Measurements from ENCODE around the gene RAP1GAP2. TPM values are rescaled to one million over a fixed set of nuclear protein-coding genes. Genes with fewer than 3 reads are reported as not detected.
"Not testable (repeated sequence)": the region's sequence is repeated elsewhere in the genome, so short reads cannot be mapped to it uniquely, and the experiment has no call there.

Gene RAP1GAP2
- total RNA-seq, 1 experiment from 2014 or later, result 72.8 TPM

DNA sequence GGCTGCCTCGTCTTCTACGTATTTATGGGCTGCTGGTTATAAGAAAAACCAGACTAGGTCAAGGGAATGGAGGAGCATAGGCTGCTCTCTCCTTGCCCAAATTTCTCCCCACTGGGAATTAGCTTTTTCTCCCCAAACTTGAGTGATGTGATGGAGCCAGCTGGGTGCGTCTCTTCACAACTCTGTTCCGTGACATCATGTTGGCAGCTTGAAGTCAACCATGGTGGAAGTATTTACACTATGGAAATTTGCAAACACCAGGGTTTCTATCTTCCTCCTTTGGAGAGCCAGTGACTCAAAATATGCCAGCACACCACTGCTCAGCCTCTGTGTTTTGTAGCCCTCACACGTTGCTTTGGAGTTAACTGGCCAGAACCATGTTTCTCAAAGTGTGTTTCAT lies 189.1 kb downstream of the RAP1GAP2 start (continued):
- TF ChIP-seq, protein P1, sequence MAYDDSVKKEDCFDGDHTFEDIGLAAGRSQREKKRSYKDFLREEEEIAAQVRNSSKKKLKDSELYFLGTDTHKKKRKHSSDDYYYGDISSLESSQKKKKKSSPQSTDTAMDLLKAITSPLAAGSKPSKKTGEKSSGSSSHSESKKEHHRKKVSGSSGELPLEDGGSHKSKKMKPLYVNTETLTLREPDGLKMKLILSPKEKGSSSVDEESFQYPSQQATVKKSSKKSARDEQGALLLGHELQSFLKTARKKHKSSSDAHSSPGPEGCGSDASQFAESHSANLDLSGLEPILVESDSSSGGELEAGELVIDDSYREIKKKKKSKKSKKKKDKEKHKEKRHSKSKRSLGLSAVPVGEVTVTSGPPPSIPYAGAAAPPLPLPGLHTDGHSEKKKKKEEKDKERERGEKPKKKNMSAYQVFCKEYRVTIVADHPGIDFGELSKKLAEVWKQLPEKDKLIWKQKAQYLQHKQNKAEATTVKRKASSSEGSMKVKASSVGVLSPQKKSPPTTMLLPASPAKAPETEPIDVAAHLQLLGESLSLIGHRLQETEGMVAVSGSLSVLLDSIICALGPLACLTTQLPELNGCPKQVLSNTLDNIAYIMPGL (CRISPR knock-in tag; IDR thresholded peaks at IDR 0.05), result no peak
- TF ChIP-seq ZNF416 (CRISPR knock-in tag; IDR thresholded peaks at IDR 0.05) (no peak), ZBTB21 (CRISPR knock-in tag; IDR thresholded peaks at IDR 0.05; ENCODE audit: borderline replicate concordance) (no peak), NFATC4 (CRISPR knock-in tag; IDR thresholded peaks at IDR 0.05) (no peak), ZNF219 (CRISPR knock-in tag; IDR thresholded peaks at IDR 0.05; ENCODE audit: borderline replicate concordance) (no peak)

DNA sequence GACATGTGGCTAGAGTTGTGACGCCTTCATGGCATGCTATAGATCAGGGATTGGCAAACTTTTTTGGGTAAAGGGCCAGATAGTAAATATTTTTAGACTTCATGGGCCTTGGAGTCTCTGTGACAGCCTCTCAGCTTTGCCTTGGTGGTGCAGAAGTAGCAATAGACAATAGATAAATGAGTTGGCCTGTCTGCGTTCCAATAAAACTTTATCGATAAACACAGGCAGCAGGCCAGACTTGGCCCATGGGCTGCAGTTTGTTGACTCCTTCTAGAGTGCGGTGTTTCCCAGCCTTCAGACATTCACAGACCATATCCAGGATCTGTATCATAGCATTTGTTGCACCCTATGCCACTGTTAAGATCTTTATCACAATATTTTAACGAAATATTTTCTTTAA lies 190.7 kb downstream of the RAP1GAP2 start:
- no peak for ATAC-seq
- Mint-ChIP-seq H3K9me3 (peaks cover 4% of the 10 kb centered on the region), H3K27me3 (ENCODE audit: low read depth) (no peaks in the 10 kb centered on the region), H3K4me3 (no peak overlapping the region), H3K27ac (peak overlapping the region; percentile 78; the same call in 1 of the 2 replicates), H3K36me3 (peaks cover 68% of the 10 kb centered on the region), H3K4me1 (no peaks in the 10 kb centered on the region)
- ChIA-PET CTCF (no interaction called here), POLR2A (no interaction called here)
- DNase-seq (ENCODE audit: low spot score), result no peak
- TF ChIP-seq ZNF263 (CRISPR knock-in tag; IDR thresholded peaks at IDR 0.05; ENCODE audit: low read depth) (no peak), JAZF1 (CRISPR knock-in tag; IDR thresholded peaks at IDR 0.05) (no peak), ESRRA (CRISPR knock-in tag; IDR thresholded peaks at IDR 0.05; ENCODE audit: borderline replicate concordance) (no peak)
- TF ChIP-seq, protein P2, sequence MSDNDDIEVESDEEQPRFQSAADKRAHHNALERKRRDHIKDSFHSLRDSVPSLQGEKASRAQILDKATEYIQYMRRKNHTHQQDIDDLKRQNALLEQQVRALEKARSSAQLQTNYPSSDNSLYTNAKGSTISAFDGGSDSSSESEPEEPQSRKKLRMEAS (CRISPR knock-in tag; IDR thresholded peaks at IDR 0.05), result no peak
- TF ChIP-seq, protein P3, sequence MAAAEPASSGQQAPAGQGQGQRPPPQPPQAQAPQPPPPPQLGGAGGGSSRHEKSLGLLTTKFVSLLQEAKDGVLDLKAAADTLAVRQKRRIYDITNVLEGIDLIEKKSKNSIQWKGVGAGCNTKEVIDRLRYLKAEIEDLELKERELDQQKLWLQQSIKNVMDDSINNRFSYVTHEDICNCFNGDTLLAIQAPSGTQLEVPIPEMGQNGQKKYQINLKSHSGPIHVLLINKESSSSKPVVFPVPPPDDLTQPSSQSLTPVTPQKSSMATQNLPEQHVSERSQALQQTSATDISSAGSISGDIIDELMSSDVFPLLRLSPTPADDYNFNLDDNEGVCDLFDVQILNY (CRISPR knock-in tag; IDR thresholded peaks at IDR 0.05), result no peak

DNA sequence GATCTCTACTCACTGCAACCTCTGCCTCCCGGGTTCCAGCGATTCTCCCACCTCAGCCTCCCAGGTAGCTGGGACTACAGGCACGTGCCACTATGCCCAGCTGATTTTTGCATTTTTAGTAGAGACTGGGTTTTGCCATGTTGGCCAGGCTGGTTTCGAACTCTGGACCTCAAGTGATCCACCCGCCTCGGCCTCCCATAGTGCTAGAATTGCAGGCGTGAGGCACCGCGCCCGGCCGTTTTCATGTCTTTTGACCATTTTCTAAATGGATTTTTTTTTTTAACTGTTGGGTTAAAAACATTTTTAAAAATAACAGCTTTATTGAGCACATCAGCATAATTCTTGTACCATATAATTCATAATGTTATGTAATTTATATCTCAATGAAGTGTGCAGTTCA lies 193.2 kb downstream of the RAP1GAP2 start:
- H3K27ac Mint-ChIP-seq; H3K4me1 Mint-ChIP-seq; H3K27me3 Mint-ChIP-seq (ENCODE audit: low read depth); POLR2A ChIA-PET; CTCF ChIA-PET; H3K9me3 Mint-ChIP-seq; DNase-seq (ENCODE audit: low spot score); ATAC-seq; H3K4me3 Mint-ChIP-seq: not testable (repeated sequence)
- peaks cover 58% of the 10 kb centered on the region for H3K36me3 Mint-ChIP-seq

DNA sequence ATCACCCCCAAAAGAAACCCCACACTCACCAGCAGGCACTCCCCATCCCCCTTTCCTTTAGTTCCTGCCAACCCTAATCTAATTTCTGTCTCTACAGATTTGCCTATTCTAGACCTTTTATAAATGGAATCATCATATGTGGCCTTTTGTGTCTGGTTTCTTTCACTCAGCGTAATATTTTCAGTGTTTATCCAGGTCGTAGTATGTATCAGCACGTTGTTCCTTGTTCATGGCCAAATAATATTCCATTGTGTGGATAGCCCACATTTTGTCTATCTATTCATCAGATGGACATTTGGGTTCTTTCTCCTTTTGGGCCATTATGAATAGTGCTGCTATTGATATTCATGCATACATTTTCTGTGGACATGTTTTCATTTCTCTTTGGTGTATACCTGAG lies 193.6 kb downstream of the RAP1GAP2 start:
- DNase-seq (ENCODE audit: low spot score) (no peak), ATAC-seq (no peak)
- no peaks in the 10 kb centered on the region for H3K4me1 Mint-ChIP-seq
- TF ChIP-seq, protein P4, sequence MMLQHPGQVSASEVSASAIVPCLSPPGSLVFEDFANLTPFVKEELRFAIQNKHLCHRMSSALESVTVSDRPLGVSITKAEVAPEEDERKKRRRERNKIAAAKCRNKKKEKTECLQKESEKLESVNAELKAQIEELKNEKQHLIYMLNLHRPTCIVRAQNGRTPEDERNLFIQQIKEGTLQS (CRISPR knock-in tag; conservative IDR thresholded peaks at IDR 0.05), result no peak
- TF ChIP-seq TCF7 (CRISPR knock-in tag; IDR thresholded peaks at IDR 0.05; ENCODE audit: low read depth), result no peak
- TF ChIP-seq GABPB1 (CRISPR knock-in tag; IDR thresholded peaks at IDR 0.05), result no peak
- TF ChIP-seq OVOL2 (CRISPR knock-in tag; IDR thresholded peaks at IDR 0.05; ENCODE audit: borderline replicate concordance), result no peak
- TF ChIP-seq, protein P5, sequence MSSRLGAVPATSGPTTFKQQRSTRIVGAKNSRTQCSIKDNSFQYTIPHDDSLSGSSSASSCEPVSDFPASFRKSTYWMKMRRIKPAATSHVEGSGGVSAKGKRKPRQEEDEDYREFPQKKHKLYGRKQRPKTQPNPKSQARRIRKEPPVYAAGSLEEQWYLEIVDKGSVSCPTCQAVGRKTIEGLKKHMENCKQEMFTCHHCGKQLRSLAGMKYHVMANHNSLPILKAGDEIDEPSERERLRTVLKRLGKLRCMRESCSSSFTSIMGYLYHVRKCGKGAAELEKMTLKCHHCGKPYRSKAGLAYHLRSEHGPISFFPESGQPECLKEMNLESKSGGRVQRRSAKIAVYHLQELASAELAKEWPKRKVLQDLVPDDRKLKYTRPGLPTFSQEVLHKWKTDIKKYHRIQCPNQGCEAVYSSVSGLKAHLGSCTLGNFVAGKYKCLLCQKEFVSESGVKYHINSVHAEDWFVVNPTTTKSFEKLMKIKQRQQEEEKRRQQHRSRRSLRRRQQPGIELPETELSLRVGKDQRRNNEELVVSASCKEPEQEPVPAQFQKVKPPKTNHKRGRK (CRISPR knock-in tag; IDR thresholded peaks at IDR 0.05; ENCODE audit: borderline replicate concordance), result no peak
- no peak for TF ChIP-seq ZNF416 (CRISPR knock-in tag; IDR thresholded peaks at IDR 0.05)
- TF ChIP-seq, protein P6, sequence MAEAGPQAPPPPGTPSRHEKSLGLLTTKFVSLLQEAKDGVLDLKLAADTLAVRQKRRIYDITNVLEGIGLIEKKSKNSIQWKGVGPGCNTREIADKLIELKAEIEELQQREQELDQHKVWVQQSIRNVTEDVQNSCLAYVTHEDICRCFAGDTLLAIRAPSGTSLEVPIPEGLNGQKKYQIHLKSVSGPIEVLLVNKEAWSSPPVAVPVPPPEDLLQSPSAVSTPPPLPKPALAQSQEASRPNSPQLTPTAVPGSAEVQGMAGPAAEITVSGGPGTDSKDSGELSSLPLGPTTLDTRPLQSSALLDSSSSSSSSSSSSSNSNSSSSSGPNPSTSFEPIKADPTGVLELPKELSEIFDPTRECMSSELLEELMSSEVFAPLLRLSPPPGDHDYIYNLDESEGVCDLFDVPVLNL (CRISPR knock-in tag; IDR thresholded peaks at IDR 0.05; ENCODE audit: borderline replicate concordance, low read depth), result no peak
- TF ChIP-seq KAT7 (CRISPR knock-in tag; IDR thresholded peaks at IDR 0.05; ENCODE audit: borderline replicate concordance), result no peak
- TF ChIP-seq MYBL2 (CRISPR knock-in tag; IDR thresholded peaks at IDR 0.05), result no peak
- TF ChIP-seq, protein P7, sequence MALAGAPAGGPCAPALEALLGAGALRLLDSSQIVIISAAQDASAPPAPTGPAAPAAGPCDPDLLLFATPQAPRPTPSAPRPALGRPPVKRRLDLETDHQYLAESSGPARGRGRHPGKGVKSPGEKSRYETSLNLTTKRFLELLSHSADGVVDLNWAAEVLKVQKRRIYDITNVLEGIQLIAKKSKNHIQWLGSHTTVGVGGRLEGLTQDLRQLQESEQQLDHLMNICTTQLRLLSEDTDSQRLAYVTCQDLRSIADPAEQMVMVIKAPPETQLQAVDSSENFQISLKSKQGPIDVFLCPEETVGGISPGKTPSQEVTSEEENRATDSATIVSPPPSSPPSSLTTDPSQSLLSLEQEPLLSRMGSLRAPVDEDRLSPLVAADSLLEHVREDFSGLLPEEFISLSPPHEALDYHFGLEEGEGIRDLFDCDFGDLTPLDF (CRISPR knock-in tag; IDR thresholded peaks at IDR 0.05), result no peak
- TF ChIP-seq FOXK1 (CRISPR knock-in tag; IDR thresholded peaks at IDR 0.05), result no peak
- peaks cover 4% of the 10 kb centered on the region for H3K9me3 Mint-ChIP-seq
- CTCF ChIA-PET, result no interaction called here
- H3K36me3 Mint-ChIP-seq, result peaks cover 59% of the 10 kb centered on the region
- H3K4me3 Mint-ChIP-seq, result no peak overlapping the region
- POLR2A ChIA-PET, result no interaction called here
- H3K27me3 Mint-ChIP-seq (ENCODE audit: low read depth), result no peaks in the 10 kb centered on the region
- H3K27ac Mint-ChIP-seq, result no peak overlapping the region
